GM12892 (cell line): ENCODE results near the gene TGFBI.
"Not testable (repeated sequence)": the region's sequence is repeated elsewhere in the genome, so short reads cannot be mapped to it uniquely, and the experiment has no call there.

ENCODE experiments used
- DNase-seq: peaks from one replicate; pipeline ENCODE4 v3.0.0; 2011; ENCODE audit not compliant: insufficient read length
- FAIRE-seq: peaks from 2 replicates; lab custom pipeline; 2011; peaks lifted over from hg19 to GRCh38; lab: Jason Lieb, UNC
- POLR2A ChIP-seq: IDR thresholded peaks from 2 replicates; pipeline ENCODE4 v1.6.1; 2011; ENCODE audit warnings: low read depth, low read length, control low read depth
- POLR2AphosphoS5 ChIP-seq: IDR thresholded peaks from 2 replicates; pipeline ENCODE4 v1.6.1; 2011; ENCODE audit warnings: low read depth, low read length, control low read depth
- TAF1 ChIP-seq: IDR thresholded peaks from 2 replicates; pipeline ENCODE4 v1.6.1; 2011; ENCODE audit warnings: low read depth, mild to moderate bottlenecking, control low read depth, low read length, borderline replicate concordance

The TGFBI gene

GRCh38 chr5:136040746-136041415 lies 12.1 kb downstream of the TGFBI start:
- TF ChIP-seq TAF1: no peak
- no peak for TF ChIP-seq POLR2A
- no peak for TF ChIP-seq POLR2AphosphoS5
- DNase-seq (no peak), FAIRE-seq (no peak)

- TF ChIP-seq POLR2AphosphoS5 (no peak), POLR2A (no peak), TAF1 (no peak)
- DNase-seq (no peak), FAIRE-seq (no peak)
These were observed 13.4 kb downstream of the TGFBI start for GRCh38 chr5:136042156-136042555.

GRCh38 chr5:136042665-136043121 lies 13.9 kb downstream of the TGFBI start:
- TF ChIP-seq TAF1: no peak
- no peak for TF ChIP-seq POLR2A
- TF ChIP-seq POLR2AphosphoS5: no peak
- FAIRE-seq: no peak
- DNase-seq: no peak

DNA sequence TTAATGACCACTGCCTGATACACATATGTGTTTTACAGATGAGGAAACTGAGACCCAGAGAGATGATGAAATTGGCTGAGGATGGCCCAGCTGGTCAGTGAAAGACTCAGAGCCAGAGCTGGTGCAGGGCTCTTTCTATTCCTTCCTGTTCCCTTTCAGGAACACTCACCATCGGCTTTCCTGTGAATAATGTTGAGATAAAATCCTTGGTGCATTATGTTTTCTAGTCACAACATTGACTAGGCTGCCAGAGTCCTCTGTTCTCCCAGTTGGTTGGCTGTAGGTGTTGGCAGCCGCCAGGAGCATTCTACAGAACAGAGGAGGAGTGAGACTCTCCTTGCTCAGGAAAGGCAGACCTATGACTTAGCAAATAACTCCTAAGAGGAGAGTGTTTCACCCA lies 14.8 kb downstream of the TGFBI start:
- TF ChIP-seq TAF1: no peak
- TF ChIP-seq POLR2AphosphoS5: no peak
- TF ChIP-seq POLR2A: no peak
- FAIRE-seq: no peak
- no peak for DNase-seq

GRCh38 chr5:136043968-136044610 lies 15.3 kb downstream of the TGFBI start:
- TF ChIP-seq POLR2A (no peak), POLR2AphosphoS5 (no peak), TAF1 (no peak)
- DNase-seq (no peak), FAIRE-seq (no peak)

DNA sequence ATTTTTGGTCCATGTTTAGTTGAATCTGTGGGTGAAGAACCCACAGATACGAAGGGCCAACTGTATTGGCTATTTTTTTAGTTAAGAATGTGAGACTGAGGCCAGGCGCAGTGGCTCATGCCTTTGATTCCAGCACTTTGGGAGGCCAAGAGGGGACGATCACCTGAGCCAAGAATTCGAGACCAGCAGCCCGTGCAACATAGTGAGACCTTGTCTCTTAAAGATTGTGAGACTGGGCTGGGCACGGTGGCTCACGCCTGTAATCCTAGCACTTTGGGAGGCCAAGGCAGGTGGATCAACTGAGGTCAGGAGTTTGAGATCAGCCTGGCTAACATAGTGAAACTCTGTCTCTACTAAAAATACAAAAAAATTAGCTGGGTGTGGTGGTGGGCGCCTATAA lies 16.2 kb downstream of the TGFBI start:
- FAIRE-seq, DNase-seq: not testable (repeated sequence)

DNA sequence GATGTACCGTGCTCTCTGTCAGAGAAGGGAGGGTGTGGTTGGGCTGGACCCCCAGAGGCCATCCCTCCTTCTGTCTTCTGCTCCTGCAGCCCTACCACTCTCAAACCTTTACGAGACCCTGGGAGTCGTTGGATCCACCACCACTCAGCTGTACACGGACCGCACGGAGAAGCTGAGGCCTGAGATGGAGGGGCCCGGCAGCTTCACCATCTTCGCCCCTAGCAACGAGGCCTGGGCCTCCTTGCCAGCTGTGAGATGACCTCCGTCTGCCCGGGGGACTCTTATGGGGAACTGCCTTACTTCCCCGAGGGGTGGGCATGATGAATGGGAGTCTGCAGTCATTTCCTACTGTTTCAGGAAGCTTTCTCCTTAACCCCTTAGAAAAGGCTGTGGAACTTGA lies 17.5 kb downstream of the TGFBI start:
- FAIRE-seq (no peak), DNase-seq (no peak)
- no peak for TF ChIP-seq POLR2AphosphoS5
- no peak for TF ChIP-seq TAF1
- TF ChIP-seq POLR2A: no peak

DNA sequence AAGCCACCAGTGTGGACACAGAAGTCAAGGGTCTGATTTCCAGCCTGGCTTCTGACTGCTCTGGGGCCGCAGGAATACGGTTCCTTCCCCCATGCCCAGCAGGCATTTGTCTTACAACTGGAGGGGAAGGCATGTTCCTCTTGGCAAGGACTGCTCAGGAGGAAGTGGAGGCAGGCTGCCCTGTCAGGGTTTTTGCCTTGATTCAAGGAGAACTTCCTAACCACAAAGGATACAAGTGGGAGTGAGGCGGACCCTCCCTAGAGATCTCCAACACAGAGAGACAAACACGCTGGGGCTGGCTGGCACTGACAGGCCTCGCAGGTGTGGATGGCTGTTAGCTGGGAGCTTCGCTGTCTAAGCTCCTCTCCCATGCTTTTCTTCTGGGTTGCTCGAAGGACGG lies 19.1 kb downstream of the TGFBI start:
- DNase-seq (no peak), FAIRE-seq (no peak)
- TF ChIP-seq POLR2AphosphoS5: no peak
- TF ChIP-seq TAF1: no peak
- TF ChIP-seq POLR2A: no peak

DNA sequence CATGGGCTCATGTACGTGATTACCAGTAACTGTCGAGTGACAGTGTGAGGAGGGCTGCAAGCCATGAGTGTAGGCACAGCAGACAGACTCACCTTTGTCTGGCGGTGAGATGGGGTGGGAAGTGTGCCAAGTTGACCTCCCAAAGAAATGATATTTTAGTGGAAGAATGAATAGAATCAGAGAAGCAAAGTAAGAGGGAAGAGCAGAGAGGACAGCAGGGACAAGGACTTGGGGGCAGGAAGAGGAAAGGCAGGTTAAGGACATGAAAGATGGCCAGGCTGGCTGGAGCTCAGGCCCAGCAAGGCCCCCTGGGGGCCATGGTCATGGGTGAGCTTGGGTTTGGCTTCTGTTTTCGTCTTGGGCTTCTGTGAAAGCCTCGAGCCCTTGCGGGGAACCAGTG lies 20.2 kb downstream of the TGFBI start:
- TF ChIP-seq POLR2A: no peak
- no peak for TF ChIP-seq POLR2AphosphoS5
- no peak for TF ChIP-seq TAF1
- FAIRE-seq (no peak), DNase-seq (no peak)

DNA sequence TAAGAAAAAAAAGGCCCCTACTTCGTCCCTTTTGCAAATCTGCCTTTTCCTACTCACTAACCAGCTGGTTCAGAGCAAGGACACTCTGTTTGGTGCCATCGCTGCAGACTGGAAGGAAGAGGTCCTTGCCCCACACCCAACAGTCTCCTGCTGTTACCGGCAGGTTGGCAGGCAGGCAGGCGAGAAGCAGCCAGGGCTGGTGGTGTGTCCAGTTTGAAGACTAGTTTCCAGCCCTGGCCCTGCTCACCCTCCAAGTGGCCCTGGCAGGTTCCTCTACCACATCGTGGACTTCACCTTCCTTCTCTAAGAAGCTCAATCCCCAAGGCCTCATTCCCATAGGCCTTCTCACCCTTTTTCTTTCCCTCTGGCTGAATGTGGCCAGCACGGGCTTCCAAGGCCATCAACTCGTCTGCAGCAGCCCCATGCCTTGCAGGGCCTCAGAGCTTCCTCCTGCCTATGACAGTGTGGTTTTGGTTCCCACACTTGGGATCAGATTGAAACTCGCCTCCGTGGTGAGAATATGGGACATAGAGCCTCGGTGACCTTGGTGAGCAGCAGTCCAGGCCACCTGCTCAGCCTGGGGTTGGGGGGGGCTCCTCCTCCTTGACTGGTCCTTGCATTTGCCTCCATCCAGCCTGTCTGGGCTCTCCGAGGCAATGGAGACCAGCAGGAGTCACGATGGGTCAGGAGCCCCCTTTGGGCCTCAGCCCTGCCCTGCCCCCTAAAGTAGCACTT lies 22.9 kb downstream of the TGFBI start:
- DNase-seq (no peak), FAIRE-seq (no peak)
- TF ChIP-seq POLR2A (no peak), TAF1 (no peak)

DNA sequence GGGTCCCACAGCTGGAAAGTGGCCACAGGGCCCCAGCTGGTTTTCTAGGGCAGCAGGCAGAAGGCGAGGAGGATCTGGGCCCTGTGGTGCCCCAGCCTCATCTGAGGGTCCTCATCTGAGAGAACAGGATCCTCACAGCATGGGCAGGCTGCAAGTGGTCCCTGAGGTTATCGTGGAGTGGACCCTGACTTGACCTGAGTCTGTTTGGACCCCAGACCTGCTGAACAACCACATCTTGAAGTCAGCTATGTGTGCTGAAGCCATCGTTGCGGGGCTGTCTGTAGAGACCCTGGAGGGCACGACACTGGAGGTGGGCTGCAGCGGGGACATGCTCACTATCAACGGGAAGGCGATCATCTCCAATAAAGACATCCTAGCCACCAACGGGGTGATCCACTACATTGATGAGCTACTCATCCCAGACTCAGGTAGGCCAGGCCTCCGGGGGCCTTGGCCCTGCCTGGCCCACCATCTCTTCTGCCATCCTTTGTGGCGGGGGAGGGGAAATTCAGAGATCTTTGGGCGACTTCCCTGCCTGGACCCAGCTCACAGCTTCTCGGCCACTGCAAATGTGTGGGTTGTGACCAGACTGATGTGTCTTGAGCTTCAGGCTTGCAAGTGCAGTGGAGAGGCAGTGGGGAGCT lies 24.0 kb downstream of the TGFBI start:
- DNase-seq (no peak), FAIRE-seq (no peak)
- TF ChIP-seq POLR2A: no peak
